HEK293 (cell line): Measurements from ENCODE around the gene PRTFDC1.

Experiments used
- CTCF ChIA-PET: fragments of 350-600 bp; formaldehyde crosslinking; extraction: SDS; loops from one replicate; lab custom pipeline; 2021; ENCODE audit warnings: antibody characterized with exemption; lab: Yijun Ruan, JAX
- POLR2A ChIA-PET: fragments of 300-600 bp; formaldehyde crosslinking; extraction: SDS; loops from one replicate; lab custom pipeline; 2020; ENCODE audit warnings: antibody characterized with exemption, inconsistent platforms; lab: Yijun Ruan, JAX
- H3K27ac ChIP-seq: fragments of 200-500 bp; sonication (Bioruptor generic); 2 replicates; pipeline ENCODE4 v1.5.1; 2014; ENCODE audit warnings: low read depth, low read length, control low read depth, inconsistent platforms; ENCODE audit errors: extremely low read depth
- H3K36me3 ChIP-seq, 2 experiments: fragments of 200-500 bp in 1 of 2; sonication (Bioruptor generic) in 1 of 2; 1 replicate in 1 of 2; 2 replicates in 1 of 2; pipeline ENCODE4 v1.5.1; 2014 to 2017; ENCODE audit warnings: inconsistent platforms in 2 of 2, low read length in 2 of 2; ENCODE audit not compliant: control insufficient read depth in 2 of 2, insufficient read depth in 1 of 2
- H3K4me1 ChIP-seq: fragments of 200-500 bp; sonication (Bioruptor generic); 2 replicates; pipeline ENCODE4 v1.5.1; 2014; ENCODE audit warnings: mild to moderate bottlenecking, low read length, inconsistent platforms; ENCODE audit not compliant: control insufficient read depth, insufficient read depth
- H3K4me3 ChIP-seq: 2 replicates; pipeline ENCODE4 v1.5.1; 2011; ENCODE audit warnings: low read depth, mild to moderate bottlenecking, control low read depth, low read length, moderate library complexity
- H3K9me3 ChIP-seq: fragments of 200-500 bp; sonication (Bioruptor generic); 2 replicates; pipeline ENCODE4 v1.5.1; 2014; ENCODE audit warnings: low read depth, low read length, inconsistent platforms; ENCODE audit not compliant: control insufficient read depth, insufficient read depth
- BCL11A ChIP-seq: fragments of 450-650 bp; formaldehyde crosslinking; IDR thresholded peaks from 2 replicates; pipeline ENCODE4 v1.5.1; 2016; ENCODE audit warnings: low read depth, missing biosample characterization, missing genetic modification characterization
- MZF1 ChIP-seq: fragments of 450-650 bp; formaldehyde crosslinking; IDR thresholded peaks from 2 replicates; pipeline ENCODE4 v1.5.1; 2017; ENCODE audit warnings: missing biosample characterization, missing genetic modification characterization, borderline replicate concordance
- PRDM2 ChIP-seq: fragments of 450-650 bp; formaldehyde crosslinking; IDR thresholded peaks from 2 replicates; pipeline ENCODE4 v1.5.1; 2016; ENCODE audit warnings: missing biosample characterization, missing genetic modification characterization, borderline replicate concordance
- SCRT2 ChIP-seq: fragments of 450-650 bp; formaldehyde crosslinking; IDR thresholded peaks from 2 replicates; pipeline ENCODE4 v1.5.1; 2016; ENCODE audit warnings: missing biosample characterization, missing genetic modification characterization
- TRIM28 ChIP-seq: IDR thresholded peaks from 2 replicates; pipeline ENCODE4 v1.6.1; 2011; ENCODE audit warnings: low read length, control low read depth, borderline replicate concordance
- ZBTB49 ChIP-seq: fragments of 450-650 bp; formaldehyde crosslinking; IDR thresholded peaks from 2 replicates; pipeline ENCODE4 v1.5.1; 2016; ENCODE audit warnings: missing biosample characterization, missing genetic modification characterization, low read depth
- ZFP41 ChIP-seq: fragments of 450-650 bp; formaldehyde crosslinking; IDR thresholded peaks from 2 replicates; pipeline ENCODE4 v1.5.1; 2016; ENCODE audit warnings: missing biosample characterization, missing genetic modification characterization, borderline replicate concordance
- ZNF132 ChIP-seq: fragments of 450-650 bp; formaldehyde crosslinking; IDR thresholded peaks from 2 replicates; pipeline ENCODE4 v1.5.1; 2017; ENCODE audit warnings: missing biosample characterization, missing genetic modification characterization, borderline replicate concordance
- ZNF146 ChIP-seq: fragments of 450-650 bp; formaldehyde crosslinking; IDR thresholded peaks from 2 replicates; pipeline ENCODE4 v1.5.1; 2016; ENCODE audit warnings: missing biosample characterization, missing genetic modification characterization
- ZNF16 ChIP-seq: fragments of 450-650 bp; formaldehyde crosslinking; IDR thresholded peaks from 2 replicates; pipeline ENCODE4 v1.5.1; 2016; ENCODE audit warnings: low read depth, missing biosample characterization, missing genetic modification characterization
- ZNF335 ChIP-seq: fragments of 450-650 bp; formaldehyde crosslinking; conservative IDR thresholded peaks from 2 replicates; pipeline ENCODE4 v1.5.1; 2016; ENCODE audit warnings: missing biosample characterization, missing genetic modification characterization
- ZNF391 ChIP-seq: fragments of 450-650 bp; formaldehyde crosslinking; IDR thresholded peaks from 2 replicates; pipeline ENCODE4 v1.5.1; 2016; ENCODE audit warnings: low read depth, missing biosample characterization, missing genetic modification characterization, borderline replicate concordance
- ZNF596 ChIP-seq: fragments of 450-650 bp; IDR thresholded peaks from 2 replicates; pipeline ENCODE4 v1.5.0; 2018; ENCODE audit warnings: missing biosample characterization, mild to moderate bottlenecking, missing genetic modification characterization, moderate library complexity
- ZNF610 ChIP-seq: fragments of 450-650 bp; formaldehyde crosslinking; IDR thresholded peaks from 2 replicates; pipeline ENCODE4 v1.5.1; 2016; ENCODE audit warnings: missing biosample characterization, missing genetic modification characterization, borderline replicate concordance
- ZNF747 ChIP-seq: fragments of 450-650 bp; formaldehyde crosslinking; IDR thresholded peaks from 2 replicates; pipeline ENCODE4 v1.5.1; 2016; ENCODE audit warnings: missing biosample characterization, missing genetic modification characterization
- ZNF768 ChIP-seq: fragments of 450-650 bp; formaldehyde crosslinking; IDR thresholded peaks from 2 replicates; pipeline ENCODE4 v1.5.1; 2018; ENCODE audit warnings: missing biosample characterization, mild to moderate bottlenecking, missing genetic modification characterization
- ZNF843 ChIP-seq: fragments of 450-650 bp; formaldehyde crosslinking; IDR thresholded peaks from 2 replicates; pipeline ENCODE4 v1.5.1; 2016; ENCODE audit warnings: missing biosample characterization, missing genetic modification characterization
- ZSCAN5A ChIP-seq: fragments of 450-650 bp; formaldehyde crosslinking; IDR thresholded peaks from 2 replicates; pipeline ENCODE4 v1.5.1; 2016; ENCODE audit warnings: missing biosample characterization, missing genetic modification characterization

The PRTFDC1 gene

GRCh38 chr10:24813856-24814255, 138.6 kb downstream of the PRTFDC1 start (continued):
- TF ChIP-seq PRDM2 (tag by site-specific recombination) (no peak), ZNF335 (tag by site-specific recombination) (no peak), ZSCAN5A (tag by site-specific recombination) (no peak), ZNF747 (tag by site-specific recombination) (no peak)

- POLR2A ChIA-PET: no interaction called here
Observed at GRCh38 chr10:24806262-24806661, 146.1 kb downstream of the PRTFDC1 start.

GRCh38 chr10:24804956-24805355, 147.4 kb downstream of the PRTFDC1 start:
- no peaks in the 10 kb centered on the region; a peak in 1 of 3 replicates for H3K36me3 ChIP-seq
- H3K27ac ChIP-seq: no peak overlapping the region
- CTCF ChIA-PET: interaction anchor here (0.7 kb wide), 1 partner anchor 14 kb away, joined by 6 read pairs; no protein-coding TSS in a partner anchor
- POLR2A ChIA-PET: no interaction called here
- TF ChIP-seq ZFP41 (tag by site-specific recombination) (no peak), ZNF843 (tag by site-specific recombination) (no peak), ZBTB49 (no peak), SCRT2 (no peak), ZNF610 (tag by site-specific recombination) (no peak), TRIM28 (no peak), ZNF768 (tag by site-specific recombination) (no peak), BCL11A (no peak), ZNF16 (tag by site-specific recombination) (no peak), ZNF391 (no peak), ZNF146 (tag by site-specific recombination) (no peak), MZF1 (tag by site-specific recombination) (no peak)
- no peaks in the 10 kb centered on the region for H3K9me3 ChIP-seq
- H3K4me3 ChIP-seq: no peak overlapping the region
- no peaks in the 10 kb centered on the region for H3K4me1 ChIP-seq

More at GRCh38 chr10:24806262-24806661, 146.1 kb downstream of the PRTFDC1 start:
- TF ChIP-seq ZNF335 (tag by site-specific recombination) (no peak), ZNF596 (tag by site-specific recombination) (no peak), ZNF132 (no peak)
- H3K9me3 ChIP-seq: no peaks in the 10 kb centered on the region
- H3K4me1 ChIP-seq: no peaks in the 10 kb centered on the region
- no peak overlapping the region for H3K4me3 ChIP-seq
- H3K36me3 ChIP-seq: no peaks in the 10 kb centered on the region; a peak in 1 of 3 replicates
- H3K27ac ChIP-seq: no peak overlapping the region
- CTCF ChIA-PET: no interaction called here
